Nephron (organoid): ENCODE data around the gene IL17C.
"Not testable (repeated sequence)": the region's sequence is repeated elsewhere in the genome, so short reads cannot be mapped to it uniquely, and the experiment has no call there.

Experiments used
- H3K27ac Mint-ChIP-seq, 3 experiments: 2 replicates each; pipeline ENCODE4 v1.8.0; 2020; ENCODE audit warnings: mixed read lengths in 3 of 3, mild to moderate bottlenecking in 2 of 3, moderate library complexity in 1 of 3
- H3K27me3 Mint-ChIP-seq: 2 replicates; pipeline ENCODE4 v1.8.0; 2021; ENCODE audit warnings: low read depth, mild to moderate bottlenecking, moderate library complexity, mixed read lengths
- H3K36me3 Mint-ChIP-seq: 2 replicates; pipeline ENCODE4 v1.8.0; 2020; ENCODE audit warnings: low read depth, mixed read lengths
- H3K4me1 Mint-ChIP-seq: 2 replicates; pipeline ENCODE4 v1.8.0; 2020; ENCODE audit warnings: mixed read lengths
- H3K4me3 Mint-ChIP-seq, 3 experiments: 2 replicates each; pipeline ENCODE4 v1.8.0; 2020; ENCODE audit warnings: mild to moderate bottlenecking in 3 of 3, mixed read lengths in 3 of 3, moderate library complexity in 2 of 3
- H3K9me3 Mint-ChIP-seq: 2 replicates; pipeline ENCODE4 v1.8.0; 2020; ENCODE audit warnings: mixed read lengths
- TF ChIP-seq, protein P1 (sequence below), 3 experiments: fragments of 200-600 bp; sonication (generic); IDR thresholded peaks; one replicate each; pipeline ENCODE4 v1.5.0; 2021; ENCODE audit warnings: antibody characterized with exemption in 3 of 3; ENCODE audit not compliant: unreplicated experiment in 3 of 3

Gene IL17C

GRCh38 chr16:88605186-88606147 is 32.9 kb upstream of the IL17C start:
- no peaks in the 10 kb centered on the region for H3K27me3 Mint-ChIP-seq
- no peaks in the 10 kb centered on the region for H3K9me3 Mint-ChIP-seq
- no peaks in the 10 kb centered on the region for H3K4me1 Mint-ChIP-seq
- peaks cover 54% of the 10 kb centered on the region for H3K36me3 Mint-ChIP-seq
- no peak overlapping the region for H3K4me3 Mint-ChIP-seq
- no peak overlapping the region for H3K27ac Mint-ChIP-seq
- TF ChIP-seq, protein P1, sequence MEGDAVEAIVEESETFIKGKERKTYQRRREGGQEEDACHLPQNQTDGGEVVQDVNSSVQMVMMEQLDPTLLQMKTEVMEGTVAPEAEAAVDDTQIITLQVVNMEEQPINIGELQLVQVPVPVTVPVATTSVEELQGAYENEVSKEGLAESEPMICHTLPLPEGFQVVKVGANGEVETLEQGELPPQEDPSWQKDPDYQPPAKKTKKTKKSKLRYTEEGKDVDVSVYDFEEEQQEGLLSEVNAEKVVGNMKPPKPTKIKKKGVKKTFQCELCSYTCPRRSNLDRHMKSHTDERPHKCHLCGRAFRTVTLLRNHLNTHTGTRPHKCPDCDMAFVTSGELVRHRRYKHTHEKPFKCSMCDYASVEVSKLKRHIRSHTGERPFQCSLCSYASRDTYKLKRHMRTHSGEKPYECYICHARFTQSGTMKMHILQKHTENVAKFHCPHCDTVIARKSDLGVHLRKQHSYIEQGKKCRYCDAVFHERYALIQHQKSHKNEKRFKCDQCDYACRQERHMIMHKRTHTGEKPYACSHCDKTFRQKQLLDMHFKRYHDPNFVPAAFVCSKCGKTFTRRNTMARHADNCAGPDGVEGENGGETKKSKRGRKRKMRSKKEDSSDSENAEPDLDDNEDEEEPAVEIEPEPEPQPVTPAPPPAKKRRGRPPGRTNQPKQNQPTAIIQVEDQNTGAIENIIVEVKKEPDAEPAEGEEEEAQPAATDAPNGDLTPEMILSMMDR (IDR thresholded peaks at IDR 0.05; ENCODE audit: unreplicated experiment in 3 of 3), result no peak

DNA sequence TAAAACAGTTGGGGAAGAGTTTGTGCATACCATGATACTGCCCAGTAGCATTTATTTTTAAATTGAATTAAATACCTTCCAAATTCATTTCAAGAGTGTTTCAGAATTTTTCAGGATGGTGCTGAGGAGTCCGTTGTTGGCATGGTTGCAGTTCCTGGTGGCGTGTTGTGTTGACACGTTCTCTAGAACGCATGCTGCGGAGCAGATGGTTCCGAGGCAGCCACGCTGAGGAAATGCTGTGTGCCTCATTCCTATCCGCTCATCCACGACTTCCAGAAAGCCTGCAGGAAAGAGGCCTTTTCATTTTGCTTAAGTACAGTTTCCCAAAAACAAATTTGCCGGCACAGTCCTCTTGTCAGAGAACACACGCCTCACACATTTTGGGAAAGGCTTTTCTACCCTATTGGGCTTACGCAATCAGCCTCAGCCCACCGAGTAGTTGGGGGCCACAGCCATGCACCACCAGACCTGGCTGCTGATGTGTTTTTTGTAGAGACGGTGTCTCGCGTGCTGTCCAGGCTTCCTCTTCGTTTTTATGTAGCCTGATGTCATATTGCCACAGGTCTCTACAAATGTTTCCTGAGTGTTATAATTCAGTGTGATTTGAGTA is 32.1 kb upstream of the IL17C start:
- Mint-ChIP-seq H3K9me3 (no peaks in the 10 kb centered on the region), H3K27ac (no peak overlapping the region), H3K36me3 (peaks cover 52% of the 10 kb centered on the region), H3K4me3 (no peak overlapping the region), H3K4me1 (peaks cover 6% of the 10 kb centered on the region), H3K27me3 (no peaks in the 10 kb centered on the region)
- TF ChIP-seq, protein P1 (IDR thresholded peaks at IDR 0.05; ENCODE audit: unreplicated experiment in 3 of 3), result no peak

DNA sequence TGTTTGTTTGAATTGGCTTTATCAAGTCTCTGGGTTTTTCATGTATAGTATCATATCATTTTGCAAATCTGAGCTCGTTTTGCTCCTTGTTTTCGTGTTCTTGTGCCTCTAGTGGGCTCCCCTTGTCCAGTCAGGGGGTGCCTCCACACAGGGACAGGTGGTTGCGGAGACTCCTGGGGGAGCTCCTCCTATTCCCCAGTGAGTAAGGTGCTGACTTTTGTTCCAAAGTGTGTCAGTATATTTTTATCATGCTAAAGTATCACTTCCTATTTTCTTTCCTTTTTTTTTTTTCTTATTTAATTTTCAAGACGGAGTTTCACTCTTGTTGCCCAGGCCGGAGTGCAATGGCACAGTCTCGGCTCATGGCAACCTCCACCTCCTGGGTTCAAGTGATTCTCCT is 30.3 kb upstream of the IL17C start:
- TF ChIP-seq, protein P1 (IDR thresholded peaks at IDR 0.05; ENCODE audit: unreplicated experiment in 3 of 3), result no peak
- Mint-ChIP-seq H3K9me3 (no peaks in the 10 kb centered on the region), H3K27ac (no peak overlapping the region), H3K36me3 (peaks cover 49% of the 10 kb centered on the region), H3K4me3 (no peak overlapping the region), H3K4me1 (peaks cover 9% of the 10 kb centered on the region), H3K27me3 (no peaks in the 10 kb centered on the region)

DNA sequence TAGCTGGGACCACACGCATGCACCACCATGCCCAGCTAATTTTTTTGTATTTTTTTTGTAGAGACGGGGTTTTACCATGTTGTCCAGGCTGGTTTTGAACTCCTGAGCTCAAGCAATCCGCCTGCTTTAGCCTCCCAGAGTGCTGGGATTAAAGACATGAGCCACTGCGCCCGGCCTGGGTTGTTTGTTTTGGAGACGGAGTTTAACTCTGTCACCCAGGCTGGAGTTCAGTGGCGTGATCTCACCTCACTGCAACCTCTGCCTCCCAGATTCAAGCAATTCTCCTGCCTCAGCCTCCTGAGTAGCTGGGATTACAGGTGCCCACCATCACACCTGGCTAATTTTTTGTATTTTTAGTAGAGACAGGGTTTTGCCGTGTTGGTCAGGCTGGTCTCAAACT is 28.9 kb upstream of the IL17C start:
- Mint-ChIP-seq H3K4me1 (peaks cover 22% of the 10 kb centered on the region), H3K36me3 (peaks cover 55% of the 10 kb centered on the region)
- not testable (repeated sequence) for H3K27ac Mint-ChIP-seq, H3K9me3 Mint-ChIP-seq, H3K27me3 Mint-ChIP-seq, H3K4me3 Mint-ChIP-seq

- Mint-ChIP-seq H3K27me3 (no peaks in the 10 kb centered on the region), H3K4me3 (no peak overlapping the region), H3K36me3 (peaks cover 55% of the 10 kb centered on the region), H3K9me3 (no peaks in the 10 kb centered on the region), H3K27ac (no peak overlapping the region), H3K4me1 (peaks cover 24% of the 10 kb centered on the region)
- TF ChIP-seq, protein P1 (IDR thresholded peaks at IDR 0.05; ENCODE audit: unreplicated experiment in 3 of 3), result peak in 2 of 3 experiments; percentile 8 to 21
Measured at GRCh38 chr16:88610080-88610479, 28.3 kb upstream of the IL17C start.

GRCh38 chr16:88610909-88611812 is 27.2 kb upstream of the IL17C start:
- TF ChIP-seq, protein P1 (IDR thresholded peaks at IDR 0.05; ENCODE audit: unreplicated experiment in 3 of 3), result peak in 1 of 3 experiments; percentile 29
- Mint-ChIP-seq H3K4me3 (no peak overlapping the region), H3K36me3 (peaks cover 52% of the 10 kb centered on the region), H3K4me1 (peaks cover 28% of the 10 kb centered on the region), H3K27me3 (no peaks in the 10 kb centered on the region), H3K27ac (no peak overlapping the region), H3K9me3 (no peaks in the 10 kb centered on the region)
